Measurements from ENCODE around the gene DYNLL2.
"Not testable (repeated sequence)": the region's sequence is repeated elsewhere in the genome, so short reads cannot be mapped to it uniquely, and the experiment has no call there.

The DYNLL2 gene

DNA sequence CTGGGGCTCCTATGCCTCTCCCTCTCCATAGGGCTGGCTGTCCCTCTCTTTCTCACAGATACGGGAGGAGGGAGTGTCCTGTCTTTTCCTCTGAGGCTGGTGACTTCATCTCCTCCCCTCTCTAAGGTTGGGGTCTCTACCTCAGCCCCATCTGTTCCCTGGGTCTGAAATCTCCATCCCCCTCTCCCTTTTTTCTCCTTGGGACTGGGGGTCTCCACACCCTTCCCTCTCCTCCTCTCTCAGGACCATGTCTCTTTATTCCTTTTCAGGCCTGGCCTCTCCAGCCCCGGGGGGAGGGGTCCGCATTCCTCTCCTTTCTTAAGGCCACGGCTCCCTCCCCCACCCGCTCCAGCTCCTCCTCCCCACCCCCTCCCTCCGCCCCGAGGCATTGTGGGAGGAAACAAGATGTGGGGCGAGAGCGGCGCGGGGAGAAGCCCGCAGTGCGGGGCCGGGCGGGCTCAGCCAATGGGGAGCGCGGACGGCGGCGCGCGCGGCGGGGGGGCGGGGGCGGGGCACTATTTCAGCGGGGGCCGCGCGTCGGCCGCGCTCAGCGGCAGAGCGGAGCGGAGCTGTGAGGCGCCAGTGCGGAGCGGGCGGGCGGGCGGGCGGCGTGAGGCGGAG, at the start of gene DYNLL2:
Gene DYNLL2 (plus strand): TSS at position 550 of the 621 bp plus-strand sequence. CDS start 3,672 bp downstream, outside the sequence.
- peak; percentile 97 for DNase-seq (ENCODE audit: low spot score)

DNA sequence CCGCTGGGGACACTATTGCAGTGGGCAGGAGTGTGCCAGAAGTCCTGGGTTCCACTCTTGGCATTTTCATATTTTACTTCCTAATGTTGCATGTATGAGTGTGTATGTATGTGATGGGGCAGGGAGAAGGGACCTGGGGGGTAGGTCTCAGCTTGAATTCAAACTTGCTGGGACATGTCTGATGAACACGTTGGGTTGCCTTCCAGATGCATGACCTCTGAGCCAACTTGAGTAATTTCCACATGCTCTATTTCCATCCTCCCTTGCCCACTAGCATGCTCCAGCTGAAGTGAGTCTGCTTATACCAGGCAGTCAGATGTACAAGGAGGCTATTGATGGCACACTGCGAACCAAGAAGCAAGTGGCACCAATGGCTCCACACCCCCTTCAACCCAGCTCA, 43.2 kb upstream of the DYNLL2 start:
- no peak for DNase-seq (ENCODE audit: low spot score)

DNA sequence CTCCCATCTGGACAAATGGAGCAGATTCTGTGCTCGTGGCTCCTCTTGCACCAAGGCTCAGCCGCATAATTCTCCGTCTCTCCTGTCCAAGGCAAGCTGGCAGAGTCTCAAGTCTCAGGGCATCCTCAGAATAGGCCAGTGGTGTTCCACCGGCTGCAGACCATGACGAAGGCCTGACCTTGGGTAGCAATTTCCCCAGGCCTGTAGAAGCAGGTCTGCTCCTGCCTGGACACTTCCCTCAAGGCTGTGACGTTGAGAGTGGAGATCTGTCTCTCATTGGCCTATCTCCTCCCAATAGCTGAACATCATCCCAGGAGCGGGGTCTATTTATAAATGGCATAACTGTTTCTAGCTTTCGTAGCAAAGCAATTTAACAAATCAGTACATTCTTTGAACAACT, 42.8 kb upstream of the DYNLL2 start:
- no peak for DNase-seq (ENCODE audit: low spot score)

DNA sequence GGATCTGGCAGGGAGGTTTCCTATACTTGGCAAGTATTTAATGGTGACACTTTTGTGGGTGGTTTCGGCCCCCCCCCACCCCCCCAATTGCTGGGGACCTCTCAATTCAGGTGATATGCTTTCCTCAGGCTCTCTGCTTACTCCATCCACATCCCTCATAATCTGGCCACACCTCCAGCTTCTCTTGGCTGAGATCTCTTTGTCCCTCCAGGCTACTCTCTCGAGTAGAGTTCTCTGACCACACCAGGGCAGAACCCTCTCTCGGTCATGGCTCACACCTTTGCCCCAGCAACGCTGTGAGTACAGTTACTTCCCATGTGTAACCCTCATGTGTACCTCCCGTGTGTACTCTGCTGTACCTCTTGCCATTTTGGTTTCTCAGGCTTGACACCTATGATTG, 42.1 kb upstream of the DYNLL2 start:
- no peak for DNase-seq (ENCODE audit: low spot score)

- DNase-seq (ENCODE audit: low spot score), result no peak
These were observed 39.7 kb upstream of the DYNLL2 start for GRCh38 chr17:58043221-58044181.

DNA sequence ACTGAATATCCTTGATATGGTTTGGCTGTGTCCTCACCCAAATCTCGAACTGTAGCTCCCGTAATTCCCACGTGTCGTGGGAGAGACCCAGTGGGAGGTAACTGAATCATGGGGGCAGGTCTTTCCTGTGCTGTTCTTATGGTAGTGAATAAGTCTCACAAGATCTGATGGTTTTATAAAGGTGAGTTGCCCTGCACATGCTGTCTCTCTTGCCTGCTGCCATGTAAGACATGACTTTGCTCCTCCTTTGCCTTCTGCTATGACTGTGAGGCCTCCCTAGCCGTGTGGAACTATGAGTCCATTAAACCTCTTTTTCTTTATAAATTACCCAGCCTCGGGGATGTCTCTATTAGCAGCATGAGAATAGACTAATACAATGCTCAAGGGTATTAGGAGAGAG, 39.0 kb upstream of the DYNLL2 start:
- DNase-seq (ENCODE audit: low spot score), result not testable (repeated sequence)

- DNase-seq (ENCODE audit: low spot score), result no peak
These were observed 36.8 kb upstream of the DYNLL2 start for GRCh38 chr17:58046239-58047094.

DNA sequence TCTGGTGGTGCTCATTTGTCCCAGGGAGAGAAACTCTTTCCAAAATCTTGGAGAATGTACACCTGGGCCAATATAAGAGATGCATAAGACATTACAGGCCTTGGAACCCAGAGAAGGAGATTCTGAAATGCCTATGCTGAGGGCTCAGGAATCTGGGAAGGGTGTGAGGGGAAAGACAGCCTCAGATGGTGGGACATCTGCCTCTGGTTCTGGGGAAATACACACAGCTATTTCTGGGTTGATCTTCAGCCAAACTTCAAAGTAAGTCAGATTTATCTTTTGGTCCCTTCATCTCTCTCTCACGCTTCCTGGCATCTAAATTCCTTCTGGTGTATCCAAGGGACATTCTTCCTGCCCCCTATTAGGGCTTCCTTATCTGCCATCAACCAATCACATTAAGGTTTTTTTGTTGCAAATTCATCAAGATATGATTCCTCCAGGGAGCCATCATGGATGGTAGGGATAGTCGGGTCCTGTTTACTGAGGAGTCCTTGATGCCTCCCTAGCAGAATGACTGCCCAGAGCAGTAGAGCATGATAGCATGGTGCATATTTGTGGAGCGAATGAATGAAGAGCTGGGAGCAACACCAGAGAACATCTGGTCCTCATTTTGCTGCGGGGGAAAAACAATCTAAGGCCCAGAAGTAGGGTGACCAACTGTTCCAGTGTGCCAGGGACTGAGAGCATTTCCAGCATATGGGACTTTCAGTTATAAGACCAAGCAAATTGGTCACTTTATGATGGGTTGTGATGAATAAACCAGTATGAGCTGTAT, 35.7 kb upstream of the DYNLL2 start:
- DNase-seq (ENCODE audit: low spot score), result no peak

DNA sequence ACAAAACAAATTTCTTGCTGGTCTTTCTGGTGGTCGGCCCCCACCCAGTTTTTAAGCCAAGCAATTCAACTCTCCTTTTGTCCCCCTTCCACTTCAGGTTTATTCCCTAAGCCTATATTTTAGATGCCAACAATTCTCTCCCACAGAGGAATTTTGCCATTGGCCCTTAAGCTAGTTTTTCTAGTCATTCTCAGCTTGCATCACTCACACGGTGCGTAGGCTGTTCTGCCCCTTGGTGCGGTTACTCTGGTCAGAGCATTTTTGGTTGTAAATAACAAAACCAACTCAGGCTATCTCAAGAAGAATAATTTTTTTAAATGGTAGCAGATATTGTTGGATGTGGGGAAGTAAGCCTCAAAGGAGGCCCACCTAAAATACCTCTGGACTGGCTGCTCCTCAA, 33.7 kb upstream of the DYNLL2 start:
- no peak for DNase-seq (ENCODE audit: low spot score)

- no peak for DNase-seq (ENCODE audit: low spot score)
These were observed 32.3 kb upstream of the DYNLL2 start for GRCh38 chr17:58050966-58051365.

DNA sequence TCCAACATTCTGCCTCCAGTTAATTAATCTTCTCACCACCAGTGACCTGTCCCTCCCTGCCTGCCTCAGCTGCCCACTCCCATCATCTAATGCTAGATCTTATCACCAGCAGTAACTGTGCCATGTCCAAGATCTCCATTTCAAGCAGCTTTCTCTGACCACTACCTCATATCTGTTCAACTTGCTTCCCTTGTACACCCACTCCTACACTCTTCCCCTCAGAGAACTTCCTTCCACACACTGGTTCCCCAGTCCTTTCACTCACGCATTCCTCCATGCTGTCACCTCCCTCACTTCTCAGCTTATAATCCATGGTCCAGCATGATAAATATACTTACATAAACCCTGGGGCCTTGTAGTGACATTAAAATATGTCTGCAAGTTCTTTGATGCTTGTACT, 31.8 kb upstream of the DYNLL2 start:
- DNase-seq (ENCODE audit: low spot score), result no peak

GRCh38 chr17:58052407-58052806, 30.8 kb upstream of the DYNLL2 start:
- no peak for DNase-seq (ENCODE audit: low spot score)

DNA sequence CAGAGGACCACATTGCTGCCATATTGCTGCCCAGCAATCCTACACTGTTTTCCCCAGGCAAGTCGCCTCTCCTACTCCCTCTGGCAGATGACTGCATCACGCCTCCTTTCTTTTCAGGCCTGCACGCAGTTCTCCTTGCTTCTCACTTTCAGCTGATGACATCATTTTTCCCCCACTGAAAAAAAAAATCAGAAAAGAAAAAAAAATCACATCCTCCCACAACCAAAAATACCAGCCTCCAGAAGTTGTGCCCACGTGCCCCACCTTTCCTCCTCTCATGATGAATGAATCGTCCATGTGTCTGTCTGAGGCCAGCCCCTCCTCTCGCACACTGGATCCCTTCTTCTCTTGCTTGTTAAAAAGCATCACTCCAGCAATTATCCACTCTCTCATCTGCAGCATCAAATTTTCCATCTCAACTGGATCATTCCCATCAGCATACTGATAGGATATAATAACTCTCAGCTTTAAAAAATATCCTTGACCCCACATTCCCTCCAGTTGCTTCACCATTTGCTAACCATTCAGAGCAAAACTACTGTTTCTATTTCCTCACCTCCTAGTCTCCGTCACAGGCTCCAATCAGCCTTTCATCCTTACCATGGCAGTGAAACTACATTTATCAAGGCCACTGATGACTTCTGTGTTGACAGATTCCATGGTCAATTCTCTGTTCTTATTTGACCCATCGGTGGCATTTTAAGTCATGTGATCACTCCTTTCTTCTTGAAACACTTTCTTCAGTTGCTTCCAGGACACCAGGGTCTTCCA, 30.1 kb upstream of the DYNLL2 start:
- DNase-seq (ENCODE audit: low spot score), result no peak

DNA sequence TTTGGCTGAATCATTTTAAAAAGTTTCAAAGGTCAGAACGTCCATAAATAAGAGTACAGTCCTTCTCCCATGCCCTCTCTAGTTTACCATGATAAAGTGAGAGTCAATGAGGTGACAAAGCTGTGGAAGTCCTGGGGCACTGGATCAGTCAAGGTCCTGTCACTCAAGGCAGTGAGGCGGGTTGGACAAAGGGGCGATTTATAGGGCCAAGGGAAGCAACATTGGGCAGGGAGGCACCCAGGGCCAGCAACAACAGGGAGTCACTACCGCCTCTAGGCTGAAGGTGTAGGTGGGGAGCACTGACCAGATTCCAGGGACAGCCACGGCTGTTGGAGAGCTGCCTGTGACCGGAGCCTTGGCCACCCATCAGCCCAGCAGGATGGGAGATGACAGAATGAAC, 28.6 kb upstream of the DYNLL2 start:
- DNase-seq (ENCODE audit: low spot score), result no peak

DNA sequence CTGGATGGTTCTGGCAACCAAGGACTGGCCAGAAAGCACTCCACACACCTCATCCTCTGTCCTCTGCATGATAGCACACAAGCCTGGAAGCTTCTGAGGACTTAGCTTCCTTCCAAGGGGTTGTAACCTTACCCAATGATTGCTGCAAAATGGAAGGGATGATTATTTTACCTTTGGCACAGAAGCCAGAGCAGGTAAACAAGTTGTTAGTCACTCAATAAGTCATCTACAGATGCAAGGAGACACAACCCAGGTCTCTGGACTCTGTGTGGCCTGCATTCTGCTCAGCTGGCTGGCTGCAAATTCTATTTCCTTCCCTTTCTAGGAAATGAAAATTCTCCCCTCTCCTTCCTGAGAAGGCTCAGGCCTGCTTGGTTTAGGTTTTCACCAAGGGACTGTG, 26.7 kb upstream of the DYNLL2 start:
- DNase-seq (ENCODE audit: low spot score), result no peak

DNA sequence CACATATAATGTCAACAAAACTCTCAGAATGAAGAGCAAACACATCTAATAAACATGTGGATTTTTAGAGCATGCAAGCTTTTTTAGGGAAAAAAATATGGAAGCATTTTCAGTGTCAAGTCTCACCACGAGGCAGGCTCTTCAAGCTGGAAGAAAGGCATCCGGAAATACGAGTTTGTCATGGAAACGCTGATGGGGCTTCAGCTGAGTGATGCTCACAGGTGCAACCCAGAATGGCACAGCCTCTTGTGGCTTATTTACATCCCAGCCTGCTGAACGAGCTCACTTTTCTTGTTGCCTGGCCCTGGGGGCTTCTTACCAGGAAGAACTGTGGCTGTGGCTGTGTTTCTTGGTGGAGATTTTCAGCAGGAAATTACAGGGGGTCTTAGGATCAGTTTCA, 24.1 kb upstream of the DYNLL2 start:
- DNase-seq (ENCODE audit: low spot score), result no peak

- DNase-seq (ENCODE audit: low spot score), result no peak
These were observed 22.5 kb upstream of the DYNLL2 start for GRCh38 chr17:58060596-58061191.

- no peak for DNase-seq (ENCODE audit: low spot score)
These were observed 21.5 kb upstream of the DYNLL2 start for GRCh38 chr17:58061672-58062071.

DNA sequence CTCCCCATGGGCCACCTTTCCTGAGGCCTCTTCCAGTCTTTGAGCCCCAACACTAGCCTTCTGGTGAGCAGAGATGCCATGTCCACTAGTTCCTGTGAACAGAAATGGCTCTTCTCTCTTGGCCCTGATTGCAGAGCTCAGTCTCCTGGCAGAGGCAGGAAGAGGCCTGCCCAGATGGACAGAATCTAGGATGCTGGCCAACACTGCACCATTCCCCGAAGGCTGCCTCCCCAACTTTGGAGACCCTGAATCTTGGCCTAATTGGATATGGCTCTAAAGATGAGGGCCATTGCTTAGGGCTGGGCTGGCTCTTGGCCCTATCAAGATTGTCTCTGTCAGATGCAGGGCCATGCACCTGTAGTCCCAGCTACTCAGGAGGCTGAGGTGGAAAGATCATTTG, 18.0 kb upstream of the DYNLL2 start:
- no peak for DNase-seq (ENCODE audit: low spot score)

- DNase-seq (ENCODE audit: low spot score), result no peak
These were observed 16.8 kb upstream of the DYNLL2 start for GRCh38 chr17:58066401-58066800.

DNA sequence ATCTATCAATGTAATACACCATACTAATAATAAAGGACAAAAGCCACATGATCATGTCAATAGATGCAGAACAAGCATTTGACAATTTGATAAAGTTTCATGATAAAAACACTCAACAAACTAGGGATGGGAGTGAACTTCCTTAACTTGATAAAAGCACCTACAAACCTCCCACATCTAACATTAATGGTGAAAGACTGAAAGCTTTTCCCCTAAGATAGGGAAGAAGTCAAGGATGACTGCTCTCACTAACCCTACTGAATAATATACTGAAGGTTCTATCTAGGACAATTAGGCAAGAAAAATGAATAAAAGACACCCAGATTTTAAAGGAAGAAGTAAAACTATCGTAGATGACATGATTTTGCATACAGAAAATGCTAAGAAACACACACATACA, 10.4 kb upstream of the DYNLL2 start:
- DNase-seq (ENCODE audit: low spot score), result no peak

Data from HuH-7 (cell line).